ENCODE measurements around the gene LRP1B.

GRCh38 chr2:141264848-141265247, 866.0 kb downstream of the LRP1B start:
- no peak for TF ChIP-seq CTCF (IDR thresholded peaks at IDR 0.05; ENCODE audit: low read length)
- TF ChIP-seq EZH2phosphoT487 (IDR thresholded peaks at IDR 0.05; ENCODE audit: low read length) = no peak
